ENCODE data around the gene FOLR1. TPM values are rescaled to one million over a fixed set of nuclear protein-coding genes. Genes with fewer than 3 reads are reported as not detected.
A peak's percentile ranks its signal among the peaks of the same experiment; 100 is the strongest.

FOLR1 gene
- total and polyA plus RNA-seq, 9 of the 15 experiments (the other 6 are each of a cell fraction or from before 2014, with no cell fraction given), result 0.22 to 2.3 (median 1.0) TPM

DNA sequence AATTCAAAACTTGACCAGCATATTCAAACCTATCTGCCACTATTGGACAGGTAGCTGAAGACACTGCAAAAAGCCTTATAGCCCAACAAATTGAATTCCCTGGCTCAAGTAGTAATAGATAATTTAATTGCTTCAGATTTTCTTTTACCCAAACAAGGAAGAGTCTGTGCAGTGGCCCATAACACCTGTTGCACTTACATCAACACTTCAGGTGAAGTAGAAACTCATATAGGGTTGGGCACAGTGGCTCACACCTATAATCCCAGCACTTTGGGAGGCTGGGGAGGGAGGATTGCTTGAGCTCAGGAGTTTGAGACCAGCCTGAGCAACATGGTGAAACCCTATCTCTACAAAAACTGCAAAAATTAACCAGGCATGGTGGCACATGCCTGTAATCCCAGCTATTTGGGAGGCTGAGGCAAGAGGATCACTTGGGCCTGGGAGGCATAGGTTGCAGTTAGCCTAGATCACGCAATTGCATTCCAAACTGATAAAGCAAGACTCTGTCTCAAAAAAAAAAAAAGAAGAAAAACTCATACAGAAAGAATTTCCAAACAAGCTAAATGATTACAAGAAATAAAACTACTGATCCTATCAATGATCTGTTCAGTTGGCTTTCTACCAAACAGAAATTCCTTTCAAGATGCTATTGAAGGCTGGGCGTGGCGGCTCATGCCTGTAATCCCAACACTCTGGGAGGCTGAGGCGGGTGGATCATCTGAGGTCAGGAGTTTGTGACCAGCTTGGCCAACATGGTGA, 47.0 kb upstream of the FOLR1 start:
- Histone ChIP-seq H3K4me3 (no peak overlapping the region), H3K27me3 (ENCODE audit: control insufficient read depth in 2 of 2, insufficient read depth in 2 of 2, low read length in 2 of 2) (no peaks in the 10 kb centered on the region), H2AFZ (ENCODE audit: low read depth, low read length) (no peak overlapping the region), H3K9me3 (replicated peaks; ENCODE audit: control insufficient read depth, insufficient read depth, low read depth, low read length) (no peaks in the 10 kb centered on the region), H3K36me3 (ENCODE audit: control insufficient read depth, insufficient read depth, low read length) (no peaks in the 10 kb centered on the region), H3K9me1 (ENCODE audit: control insufficient read depth, insufficient read depth, low read length) (no peaks in the 10 kb centered on the region), H3K79me2 (ENCODE audit: control insufficient read depth, insufficient read depth, low read length) (no peaks in the 10 kb centered on the region), H3K9ac (ENCODE audit: insufficient read depth in 1 of 2, low read depth in 2 of 2, low read length in 2 of 2) (no peak overlapping the region), H3K4me1 (replicated peaks in 1 of 2; ENCODE audit: control insufficient read depth in 2 of 2, insufficient read depth in 2 of 2, low read length in 2 of 2) (peaks cover 0 to 3% of the 10 kb centered on the region in 2 experiments; a peak in 1 of 5 replicates), H4K20me1 (replicated peaks; ENCODE audit: control insufficient read depth, insufficient read depth, low read length) (no peaks in the 10 kb centered on the region), H3K27ac (ENCODE audit: extremely low read depth, low read depth, low read length) (no peak overlapping the region), H3K4me2 (ENCODE audit: insufficient read depth, low read length) (no peak overlapping the region)
- TF ChIP-seq MXI1 (IDR thresholded peaks at IDR 0.05; ENCODE audit: low read depth, low read length) (no peak), SRF (CRISPR knock-in tag; IDR thresholded peaks at IDR 0.05) (no peak), SMARCC2 (IDR thresholded peaks at IDR 0.05; ENCODE audit: low read depth) (no peak)
- ATAC-seq (no peak), FAIRE-seq (no peak), DNase-seq (ENCODE audit: extremely low read depth in 1 of 4, low spot score in 3 of 4) (no peak)
- BruUV-seq (replicated peaks), result no TSS peak
- POLR2A ChIA-PET, result interaction anchor here (1.0 kb wide), 1 partner anchor 52 kb away, joined by 4 read pairs; no protein-coding TSS in a partner anchor
- intact Hi-C loops (cut with micrococcal nuclease) (loop anchor here (2.0 kb wide), 2 partner anchors 54 to 120 kb away; no protein-coding TSS in a partner anchor), in situ Hi-C loops (cut with MboI) (no loop called here)
- CTCF ChIA-PET (ENCODE audit: low intra/inter-chr PET ratio), result interaction anchor here (0.6 to 1.4 kb wide), 4 partner anchors 54 to 289 kb away, joined by 3 to 9 read pairs (median 6); no protein-coding TSS in a partner anchor
- 62% methylated on average over 4 of the region's 4 CpGs for WGBS (ENCODE audit: insufficient coverage, low coverage, missing lambda C conversion rate)

- H3K27ac ChIP-seq (ENCODE audit: extremely low read depth, low read depth, low read length), result no peak overlapping the region
- no peak for ATAC-seq
- CTCF ChIA-PET (ENCODE audit: low intra/inter-chr PET ratio), result interaction anchor here (0.6 kb wide), 1 partner anchor 121 kb away, joined by 3 read pairs; no protein-coding TSS in a partner anchor
- 8% methylated on average over 2 of the region's 2 CpGs for WGBS (ENCODE audit: insufficient coverage, low coverage, missing lambda C conversion rate)
- H3K9me1 ChIP-seq (ENCODE audit: control insufficient read depth, insufficient read depth, low read length), result no peaks in the 10 kb centered on the region
- no peak overlapping the region for H2AFZ ChIP-seq (ENCODE audit: low read depth, low read length)
- no peak for FAIRE-seq
- H3K4me1 ChIP-seq (replicated peaks in 1 of 2; ENCODE audit: control insufficient read depth in 2 of 2, insufficient read depth in 2 of 2, low read length in 2 of 2), result 0 out of 5 replicates have a peak, but pooled peaks cover 0 to 3% of the 10 kb centered on the region in 2 experiments
- H3K36me3 ChIP-seq (ENCODE audit: control insufficient read depth, insufficient read depth, low read length), result no peaks in the 10 kb centered on the region
- no peak overlapping the region for H3K9ac ChIP-seq (ENCODE audit: insufficient read depth in 1 of 2, low read depth in 2 of 2, low read length in 2 of 2)
- in situ Hi-C loops (cut with MboI) (no loop called here), intact Hi-C loops (cut with micrococcal nuclease) (no loop called here)
- H3K4me2 ChIP-seq (ENCODE audit: insufficient read depth, low read length), result no peak overlapping the region
- H4K20me1 ChIP-seq (replicated peaks; ENCODE audit: control insufficient read depth, insufficient read depth, low read length), result no peaks in the 10 kb centered on the region
- H3K27me3 ChIP-seq (ENCODE audit: control insufficient read depth in 2 of 2, insufficient read depth in 2 of 2, low read length in 2 of 2), result no peaks in the 10 kb centered on the region
- DNase-seq (ENCODE audit: extremely low read depth in 1 of 4, low spot score in 3 of 4), result no peak
- POLR2A ChIA-PET, result interaction anchor here (0.6 kb wide), 1 partner anchor 73 kb away, joined by 3 read pairs; no protein-coding TSS in a partner anchor
- BruUV-seq (replicated peaks), result no TSS peak
- no peaks in the 10 kb centered on the region for H3K79me2 ChIP-seq (ENCODE audit: control insufficient read depth, insufficient read depth, low read length)
- H3K4me3 ChIP-seq, result no peak overlapping the region
- no peaks in the 10 kb centered on the region for H3K9me3 ChIP-seq (replicated peaks; ENCODE audit: control insufficient read depth, insufficient read depth, low read depth, low read length)
- TF ChIP-seq TRIM24 (IDR thresholded peaks at IDR 0.05) (peak; percentile 35 to 57; a peak in 3 of 4 replicates), REST (IDR thresholded peaks at IDR 0.05; ENCODE audit: borderline replicate concordance) (peak; percentile 52), REST (CRISPR knock-in tag; IDR thresholded peaks at IDR 0.05; ENCODE audit: low read depth) (no peak), SP1 (CRISPR knock-in tag; IDR thresholded peaks at IDR 0.05) (no peak)
Measured at GRCh38 chr11:72146625-72147024, 45.3 kb upstream of the FOLR1 start.

Data from K562 (cell line).